Subcutaneous adipose tissue (tissue), 4 donors: ENCODE data around the gene SMLR1. TPM values are rescaled to one million over a fixed set of nuclear protein-coding genes. Genes with fewer than 3 reads are reported as not detected.

Experiments
- CTCF ChIP-seq: fragments of 450-650 bp; IDR thresholded peaks from one replicate; pipeline ENCODE4 v1.5.1; 2016; ENCODE audit warnings: low read depth, mild to moderate bottlenecking, control low read depth, antibody characterized with exemption, moderate library complexity
- total RNA-seq, 4 donors: library from RNA; depleted of rRNA; stranded (reverse); fragments of >200 nt; gene quantifications; one replicate each; pipeline ENCODE4 v1.1.0, GENCODE V29; 2016

The SMLR1 gene
- total RNA-seq = not detected

- TF ChIP-seq CTCF = no peak
Measured at GRCh38 chr6:130827247-130828149, at the start of gene SMLR1. TSS of gene SMLR1 (plus strand) at chr6:130827406. CDS start at chr6:130827414, 8 bp downstream.

GRCh38 chr6:130778946-130779657 lies 48.1 kb upstream of the SMLR1 start:
- no peak for TF ChIP-seq CTCF

- TF ChIP-seq CTCF = no peak
Measured at GRCh38 chr6:130779658-130780033, 47.6 kb upstream of the SMLR1 start.

- TF ChIP-seq CTCF = no peak
Measured at GRCh38 chr6:130780122-130780521, 47.1 kb upstream of the SMLR1 start.

DNA sequence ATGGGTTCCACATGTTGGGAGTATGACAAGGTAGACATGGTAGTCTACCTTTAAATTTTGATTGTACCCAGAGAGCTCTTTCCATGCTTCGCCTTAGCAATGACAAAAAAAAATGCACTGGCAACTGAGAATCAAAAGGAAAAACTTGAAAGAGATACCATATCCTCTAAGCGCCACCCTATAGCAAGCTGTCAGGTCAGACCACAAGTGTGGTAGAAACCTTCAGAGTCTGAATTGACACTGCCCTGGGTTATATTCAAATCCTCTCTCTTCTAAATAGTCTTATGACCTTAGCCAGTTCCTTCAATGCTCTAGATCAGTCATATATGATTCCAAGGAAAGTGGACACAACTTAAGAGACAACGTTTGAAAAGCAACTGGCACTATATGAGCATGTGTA lies 45.6 kb upstream of the SMLR1 start:
- TF ChIP-seq CTCF = no peak

DNA sequence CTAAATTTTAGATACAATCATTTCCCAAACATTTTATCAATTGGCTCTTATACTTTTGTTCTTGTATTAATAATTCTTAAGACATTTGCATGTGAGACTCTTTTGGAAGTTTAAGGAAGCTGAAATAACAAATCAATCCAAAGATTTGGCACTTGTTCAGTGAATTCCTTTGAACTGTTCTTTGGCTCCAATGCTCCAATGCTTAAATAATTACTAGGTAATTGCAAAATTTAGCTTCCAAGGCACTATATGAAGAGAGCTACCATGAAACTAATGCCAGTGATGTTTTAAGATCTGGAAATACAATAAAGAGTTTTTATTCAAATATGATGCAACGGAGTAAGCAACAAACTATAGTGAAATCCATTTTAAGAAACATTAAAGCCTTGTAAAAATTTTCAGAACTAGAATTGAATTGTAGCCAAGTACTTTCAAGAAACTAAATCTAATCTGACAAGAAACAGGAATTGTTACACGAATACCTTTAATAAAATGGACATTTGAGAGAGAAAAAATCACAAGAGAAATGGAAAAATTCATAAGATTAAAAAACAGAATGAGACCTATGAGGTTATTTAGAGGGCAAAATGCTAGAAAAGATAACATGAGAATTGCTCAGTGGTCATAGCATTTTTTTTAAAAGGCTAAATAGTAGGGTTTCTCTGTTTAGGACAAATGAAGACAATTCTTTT lies 43.6 kb upstream of the SMLR1 start:
- TF ChIP-seq CTCF = no peak
